Osteoblast (primary cell): ENCODE data around the gene IRAK4. TPM values are rescaled to one million over a fixed set of nuclear protein-coding genes. Genes with fewer than 3 reads are reported as not detected.

ENCODE experiments used
- DNase-seq: peaks from one replicate; pipeline ENCODE4 v3.0.0; 2011; ENCODE audit warnings: low spot score, mixed read lengths; ENCODE audit not compliant: insufficient read length; ENCODE audit errors: missing footprints
- H2AFZ ChIP-seq: 2 replicates; pipeline ENCODE4 v1.6.0; 2011; ENCODE audit warnings: mild to moderate bottlenecking, low read length
- H3K27ac ChIP-seq: 2 replicates; pipeline ENCODE4 v1.5.1; 2011; ENCODE audit warnings: mild to moderate bottlenecking, low read depth, low read length, moderate library complexity
- H3K27me3 ChIP-seq: 2 replicates; pipeline ENCODE4 v1.6.0; 2012; ENCODE audit warnings: mild to moderate bottlenecking, control low read depth, inconsistent platforms, low read length, moderate library complexity; ENCODE audit not compliant: insufficient read depth
- H3K36me3 ChIP-seq: 2 replicates; pipeline ENCODE4 v1.5.1; 2011; ENCODE audit warnings: mild to moderate bottlenecking, low read length, control low read depth, moderate library complexity; ENCODE audit not compliant: insufficient read depth
- H3K4me1 ChIP-seq: 2 replicates; pipeline ENCODE4 v1.5.1; 2011; ENCODE audit warnings: mild to moderate bottlenecking, low read length, control low read depth, moderate library complexity; ENCODE audit not compliant: insufficient read depth
- H3K4me2 ChIP-seq: 2 replicates; pipeline ENCODE4 v1.6.0; 2011; ENCODE audit warnings: mild to moderate bottlenecking, low read length; ENCODE audit not compliant: insufficient read depth
- H3K4me3 ChIP-seq: fragments of 200-600 bp; sonication (generic); 3 replicates; pipeline ENCODE4 v1.5.1; 2012; ENCODE audit warnings: mild to moderate bottlenecking, low read length, inconsistent platforms; ENCODE audit not compliant: insufficient read depth
- H3K79me2 ChIP-seq: 2 replicates; pipeline ENCODE4 v1.6.0; 2012; ENCODE audit warnings: mild to moderate bottlenecking, low read length, control low read depth, inconsistent platforms; ENCODE audit not compliant: insufficient read depth
- H3K9me3 ChIP-seq: 2 replicates; pipeline ENCODE4 v1.5.1; 2011; ENCODE audit warnings: low read depth, low read length, control low read depth
- H4K20me1 ChIP-seq: 2 replicates; pipeline ENCODE4 v1.6.0; 2012; ENCODE audit warnings: mild to moderate bottlenecking, low read length, control low read depth; ENCODE audit not compliant: insufficient read depth
- CTCF ChIP-seq: IDR thresholded peaks from 2 replicates; pipeline ENCODE4 v1.5.1; 2011; ENCODE audit warnings: mild to moderate bottlenecking, low read depth, low read length, moderate library complexity; ENCODE audit errors: extremely low read depth
- total RNA-seq: library from RNA; depleted of rRNA; stranded (reverse); fragments of >200 nt; gene quantifications from 2 replicates; pipeline ENCODE4 v1.2.3, GENCODE V29; 2012

IRAK4 gene
- total RNA-seq, 1 donor: 27.9 TPM

- Histone ChIP-seq H3K4me2 (no peak overlapping the region), H3K79me2 (peaks cover 3% of the 10 kb centered on the region), H3K9me3 (no peaks in the 10 kb centered on the region), H3K4me1 (no peaks in the 10 kb centered on the region), H4K20me1 (no peaks in the 10 kb centered on the region), H3K27me3 (no peaks in the 10 kb centered on the region), H3K27ac (no peak overlapping the region), H3K36me3 (peaks cover 64% of the 10 kb centered on the region), H2AFZ (no peak overlapping the region), H3K4me3 (no peak overlapping the region)
- no peak for TF ChIP-seq CTCF
- no peak for DNase-seq
Observed at GRCh38 chr12:43797561-43798217, 38.9 kb downstream of the IRAK4 start.

- Histone ChIP-seq H3K27me3 (no peaks in the 10 kb centered on the region), H3K36me3 (peaks cover 24% of the 10 kb centered on the region), H3K27ac (peak overlapping the region; percentile 96), H3K79me2 (peaks cover 32% of the 10 kb centered on the region), H3K4me1 (peaks cover 19% of the 10 kb centered on the region), H3K4me3 (peak overlapping the region; percentile 94), H2AFZ (peak overlapping the region; percentile 90), H3K4me2 (peak overlapping the region; percentile 92), H3K9me3 (no peaks in the 10 kb centered on the region), H4K20me1 (no peaks in the 10 kb centered on the region)
- TF ChIP-seq CTCF: no peak
- peak; percentile 27 for DNase-seq
Observed at GRCh38 chr12:43805149-43805859, 46.6 kb downstream of the IRAK4 start.

GRCh38 chr12:43805860-43806736 is 47.3 kb downstream of the IRAK4 start, which contains the start of gene TWF1:
Gene TWF1 (minus strand): TSS chr12:43806317. CDS start chr12:43806245, 72 bp downstream.
- Histone ChIP-seq H2AFZ (peak within 1 kb of the TSS; percentile 94), H3K4me1 (peaks cover 19% of the 10 kb centered on the region), H3K27ac (peak within 1 kb of the TSS; percentile 96), H3K36me3 (peaks cover 16% of the 10 kb centered on the region), H3K4me2 (peak within 1 kb of the TSS; percentile 92), H4K20me1 (no peaks in the 10 kb centered on the region), H3K4me3 (peak within 1 kb of the TSS; percentile 94), H3K27me3 (no peaks in the 10 kb centered on the region), H3K79me2 (peaks cover 32% of the 10 kb centered on the region), H3K9me3 (no peaks in the 10 kb centered on the region)
- peak; percentile 28 for TF ChIP-seq CTCF
- DNase-seq: peak; percentile 97
